IPS-15b (cell line): ENCODE results near the gene WDR86.

Experiments used
- H3K27me3 ChIP-seq: one replicate; pipeline ENCODE4 v1.6.1; 2013; ENCODE audit warnings: low read length; ENCODE audit not compliant: control insufficient read depth, insufficient read depth
- H3K36me3 ChIP-seq: one replicate; pipeline ENCODE4 v1.6.1; 2013; ENCODE audit warnings: low read length; ENCODE audit not compliant: control insufficient read depth, insufficient read depth
- H3K4me1 ChIP-seq: one replicate; pipeline ENCODE4 v1.6.1; 2013; ENCODE audit warnings: mild to moderate bottlenecking, low read length; ENCODE audit not compliant: control insufficient read depth, insufficient read depth
- H3K4me3 ChIP-seq: one replicate; pipeline ENCODE4 v1.5.1; 2013; ENCODE audit warnings: low read depth, low read length
- H3K9ac ChIP-seq: one replicate; pipeline ENCODE4 v1.6.1; 2013; ENCODE audit warnings: low read depth, mild to moderate bottlenecking, low read length
- H3K9me3 ChIP-seq: one replicate; pipeline ENCODE4 v1.6.1; 2013; ENCODE audit warnings: mild to moderate bottlenecking, low read length; ENCODE audit not compliant: control insufficient read depth, insufficient read depth

The WDR86 gene

GRCh38 chr7:151342102-151342646 is 67.7 kb downstream of the WDR86 start:
- Histone ChIP-seq H3K4me1 (no peaks in the 10 kb centered on the region), H3K27me3 (no peaks in the 10 kb centered on the region), H3K9me3 (no peaks in the 10 kb centered on the region), H3K36me3 (no peaks in the 10 kb centered on the region), H3K4me3 (peak overlapping the region; percentile 72), H3K9ac (peak overlapping the region; percentile 51)

- Histone ChIP-seq H3K4me1 (no peaks in the 10 kb centered on the region), H3K9ac (peak within 1 kb of the TSS; percentile 51), H3K4me3 (peak within 1 kb of the TSS; percentile 72), H3K9me3 (no peaks in the 10 kb centered on the region), H3K36me3 (no peaks in the 10 kb centered on the region), H3K27me3 (no peaks in the 10 kb centered on the region)
These were observed 68.3 kb downstream of the WDR86 start, which contains the start of gene NUB1 for GRCh38 chr7:151341357-151342101. TSS of gene NUB1 (plus strand) at chr7:151341812. CDS start at chr7:151345350, 3,538 bp downstream.

- Histone ChIP-seq H3K27me3 (no peaks in the 10 kb centered on the region), H3K9ac (no peak overlapping the region), H3K9me3 (no peaks in the 10 kb centered on the region), H3K4me3 (peak overlapping the region; percentile 57), H3K36me3 (no peaks in the 10 kb centered on the region), H3K4me1 (no peaks in the 10 kb centered on the region)
These were observed 69.0 kb downstream of the WDR86 start for GRCh38 chr7:151340794-151341356.

- Histone ChIP-seq H3K4me3 (no peak overlapping the region), H3K9me3 (no peaks in the 10 kb centered on the region), H3K27me3 (no peaks in the 10 kb centered on the region), H3K9ac (no peak overlapping the region), H3K4me1 (no peaks in the 10 kb centered on the region), H3K36me3 (no peaks in the 10 kb centered on the region)
These were observed 70.0 kb downstream of the WDR86 start for GRCh38 chr7:151339651-151340382.

GRCh38 chr7:151338809-151339208 is 71.0 kb downstream of the WDR86 start:
- H3K9me3 ChIP-seq, result no peaks in the 10 kb centered on the region
- H3K27me3 ChIP-seq, result no peaks in the 10 kb centered on the region
- H3K9ac ChIP-seq, result no peak overlapping the region
- no peaks in the 10 kb centered on the region for H3K4me1 ChIP-seq
- no peaks in the 10 kb centered on the region for H3K36me3 ChIP-seq
- H3K4me3 ChIP-seq, result no peak overlapping the region

GRCh38 chr7:151337346-151337745 is 72.5 kb downstream of the WDR86 start:
- H3K27me3 ChIP-seq, result no peaks in the 10 kb centered on the region
- H3K4me3 ChIP-seq, result no peak overlapping the region
- no peaks in the 10 kb centered on the region for H3K36me3 ChIP-seq
- H3K9ac ChIP-seq, result no peak overlapping the region
- no peaks in the 10 kb centered on the region for H3K9me3 ChIP-seq
- H3K4me1 ChIP-seq, result no peaks in the 10 kb centered on the region

- no peaks in the 10 kb centered on the region for H3K9me3 ChIP-seq
- no peaks in the 10 kb centered on the region for H3K4me1 ChIP-seq
- H3K36me3 ChIP-seq, result no peaks in the 10 kb centered on the region
- H3K9ac ChIP-seq, result no peak overlapping the region
- no peaks in the 10 kb centered on the region for H3K27me3 ChIP-seq
- H3K4me3 ChIP-seq, result no peak overlapping the region
These were observed 73.7 kb downstream of the WDR86 start for GRCh38 chr7:151336027-151336708.

- no peaks in the 10 kb centered on the region for H3K4me1 ChIP-seq
- no peak overlapping the region for H3K4me3 ChIP-seq
- no peaks in the 10 kb centered on the region for H3K36me3 ChIP-seq
- no peaks in the 10 kb centered on the region for H3K9me3 ChIP-seq
- no peak overlapping the region for H3K9ac ChIP-seq
- no peaks in the 10 kb centered on the region for H3K27me3 ChIP-seq
These were observed 75.2 kb downstream of the WDR86 start for GRCh38 chr7:151334628-151335027.
